GM23248 (cell line): ENCODE results near the gene GLG1. TPM values are rescaled to one million over a fixed set of nuclear protein-coding genes. Genes with fewer than 3 reads are reported as not detected.
A peak's percentile ranks its signal among the peaks of the same experiment; 100 is the strongest.

Source experiments
- DNase-seq: peaks from one replicate; pipeline ENCODE4 v3.0.0-alpha.2; 2015
- H2AFZ ChIP-seq: fragments of 200-600 bp; sonication (generic); 2 replicates; pipeline ENCODE4 v1.6.1; 2016; ENCODE audit warnings: antibody characterized with exemption
- H3F3A ChIP-seq: fragments of 200-600 bp; sonication (generic); 2 replicates; pipeline ENCODE4 v1.6.1; 2016; ENCODE audit warnings: mild to moderate bottlenecking, antibody characterized with exemption, mixed run types; ENCODE audit not compliant: insufficient read depth
- H3K27ac ChIP-seq: fragments of 200-600 bp; sonication (generic); 2 replicates; pipeline ENCODE4 v1.5.1; 2016; ENCODE audit warnings: mild to moderate bottlenecking
- H3K27me3 ChIP-seq: fragments of 200-600 bp; sonication (generic); replicated peaks from 2 replicates; pipeline ENCODE4 v1.6.1; 2016; ENCODE audit warnings: mild to moderate bottlenecking; ENCODE audit not compliant: insufficient read depth
- H3K36me3 ChIP-seq: fragments of 200-600 bp; sonication (generic); 2 replicates; pipeline ENCODE4 v1.6.1; 2016; ENCODE audit warnings: low read depth, mild to moderate bottlenecking
- H3K4me1 ChIP-seq: fragments of 200-600 bp; sonication (generic); 2 replicates; pipeline ENCODE4 v1.6.1; 2016; ENCODE audit warnings: mild to moderate bottlenecking; ENCODE audit not compliant: insufficient read depth
- H3K4me2 ChIP-seq: fragments of 200-600 bp; sonication (generic); one replicate; pipeline ENCODE4 v1.6.1; 2016; ENCODE audit warnings: mild to moderate bottlenecking; ENCODE audit not compliant: unreplicated experiment
- H3K4me3 ChIP-seq: fragments of 200-600 bp; sonication (generic); 2 replicates; pipeline ENCODE4 v1.5.1; 2016; ENCODE audit warnings: mild to moderate bottlenecking
- H3K79me2 ChIP-seq: fragments of 200-600 bp; sonication (generic); 2 replicates; pipeline ENCODE4 v1.6.1; 2016; ENCODE audit warnings: mild to moderate bottlenecking; ENCODE audit not compliant: insufficient read depth
- H3K9ac ChIP-seq: fragments of 200-600 bp; sonication (generic); 2 replicates; pipeline ENCODE4 v1.6.1; 2016; ENCODE audit warnings: mild to moderate bottlenecking
- H3K9me2 ChIP-seq: fragments of 200-600 bp; sonication (generic); 2 replicates; pipeline ENCODE4 v1.6.1; 2016; ENCODE audit warnings: mixed run types, mild to moderate bottlenecking, moderate library complexity; ENCODE audit not compliant: insufficient read depth
- H3K9me3 ChIP-seq: fragments of 200-600 bp; sonication (generic); one replicate; pipeline ENCODE4 v1.6.1; 2017; ENCODE audit warnings: low read depth
- H4K20me1 ChIP-seq: fragments of 200-600 bp; sonication (generic); 2 replicates; pipeline ENCODE4 v1.6.0; 2016; ENCODE audit not compliant: insufficient read depth
- EZH2 ChIP-seq: fragments of 200-600 bp; sonication (generic); IDR thresholded peaks from 2 replicates; pipeline ENCODE4 v1.6.1; 2018; ENCODE audit warnings: antibody characterized with exemption, mild to moderate bottlenecking; ENCODE audit not compliant: insufficient read depth, poor library complexity, severe bottlenecking
- EZH2phosphoT487 ChIP-seq: fragments of 200-600 bp; sonication (generic); IDR thresholded peaks from 2 replicates; pipeline ENCODE4 v1.6.1; 2018; ENCODE audit warnings: antibody characterized with exemption, moderate library complexity, mild to moderate bottlenecking, low read depth; ENCODE audit not compliant: insufficient read depth
- WGBS, 2 experiments: methylation state at CpG; one replicate each; pipeline ENCODE4 v1.1.6; 2015 to 2017; ENCODE audit warnings: low lambda C conversion rate in 2 of 2, low coverage in 1 of 2; ENCODE audit errors: missing lambda C conversion rate in 2 of 2; 5-methylcytosine and 5-hydroxymethylcytosine counted together
- in situ Hi-C: fragments of 300-500 bp; cut with MboI; formaldehyde crosslinking; loops from 2 replicates; pipeline ENCODE4 v1.15.0; 2020
- polyA plus RNA-seq: library from polyadenylated mRNA; unstranded; fragments of >200 nt; fragmentation: Nextera tagmentation; extraction: Ambion mirVana; gene quantifications from 2 replicates; pipeline ENCODE4 v1.2.1, GENCODE V29; 2016
- total RNA-seq: library from RNA; depleted of rRNA; stranded (reverse); fragments of >200 nt; shearing (Covaris generic); gene quantifications from 2 replicates; pipeline ENCODE4 v1.2.3, GENCODE V29; 2014

The GLG1 gene
- total and polyA plus RNA-seq, 2 experiments from 2014 or later, result 136 to 145 TPM

GRCh38 chr16:74485916-74486315 is 121.0 kb downstream of the GLG1 start:
- H3K9me2 ChIP-seq, result no peaks in the 10 kb centered on the region

GRCh38 chr16:74480150-74481029 is 126.5 kb downstream of the GLG1 start:
- WGBS, 2 experiments, result 20 to 22% methylated on average over 12 of the region's 12 CpGs
- H4K20me1 ChIP-seq, result no peaks in the 10 kb centered on the region
- H3K27me3 ChIP-seq, result no peaks in the 10 kb centered on the region
- no peaks in the 10 kb centered on the region for H3K9me2 ChIP-seq
- DNase-seq, result peak; percentile 86
- no peaks in the 10 kb centered on the region for H3K9me3 ChIP-seq
- H3K4me1 ChIP-seq, result peaks cover 18% of the 10 kb centered on the region
- H2AFZ ChIP-seq, result no peak overlapping the region; the same call in 1 of the 2 replicates
- in situ Hi-C loops, result no loop called here
- peaks cover 28% of the 10 kb centered on the region for H3F3A ChIP-seq
- H3K27ac ChIP-seq, result peak overlapping the region; percentile 60
- peak overlapping the region; percentile 45 for H3K4me3 ChIP-seq
- TF ChIP-seq EZH2phosphoT487 (no peak), EZH2 (no peak)
- H3K9ac ChIP-seq, result peak overlapping the region; percentile 28
- H3K36me3 ChIP-seq, result peaks cover 31% of the 10 kb centered on the region
- peaks cover 10% of the 10 kb centered on the region; the same call in 1 of the 2 replicates for H3K79me2 ChIP-seq
- H3K4me2 ChIP-seq, result peak overlapping the region; percentile 70

More at GRCh38 chr16:74485916-74486315, 121.0 kb downstream of the GLG1 start:
- no peaks in the 10 kb centered on the region for H3K9me3 ChIP-seq
- H2AFZ ChIP-seq, result no peak overlapping the region
- no peaks in the 10 kb centered on the region for H3K27me3 ChIP-seq
- no peaks in the 10 kb centered on the region for H3K4me1 ChIP-seq
- WGBS, 2 experiments, result 0 to 8% methylated on average over 1 of the region's 1 CpG
- H3K9ac ChIP-seq, result no peak overlapping the region
- H3K79me2 ChIP-seq, result peaks cover 15% of the 10 kb centered on the region; the same call in 1 of the 2 replicates
- peaks cover 11% of the 10 kb centered on the region for H3F3A ChIP-seq
- no peak overlapping the region for H3K4me3 ChIP-seq
- TF ChIP-seq EZH2 (no peak), EZH2phosphoT487 (no peak)
- no peak for DNase-seq
- H3K4me2 ChIP-seq, result no peak overlapping the region
- no peak overlapping the region for H3K27ac ChIP-seq
- in situ Hi-C loops, result no loop called here
- no peaks in the 10 kb centered on the region; the same call in 1 of the 2 replicates for H4K20me1 ChIP-seq
- peaks cover 21% of the 10 kb centered on the region for H3K36me3 ChIP-seq

- H3K36me3 ChIP-seq, result peaks cover 43% of the 10 kb centered on the region
- no peaks in the 10 kb centered on the region for H4K20me1 ChIP-seq
- 94 to 95% methylated on average over 4 of the region's 4 CpGs for WGBS, 2 experiments
- peaks cover 10% of the 10 kb centered on the region; the same call in 1 of the 2 replicates for H3K79me2 ChIP-seq
- TF ChIP-seq EZH2phosphoT487, result no peak
- TF ChIP-seq EZH2, result no peak
- no peak overlapping the region for H3K27ac ChIP-seq
- H3K27me3 ChIP-seq, result no peaks in the 10 kb centered on the region
- in situ Hi-C loops, result no loop called here
- peaks cover 18% of the 10 kb centered on the region for H3K4me1 ChIP-seq
- H3F3A ChIP-seq, result peaks cover 28% of the 10 kb centered on the region
- DNase-seq, result no peak
- no peak overlapping the region for H2AFZ ChIP-seq
- H3K4me3 ChIP-seq, result no peak overlapping the region
- no peaks in the 10 kb centered on the region for H3K9me2 ChIP-seq
- H3K9ac ChIP-seq, result no peak overlapping the region
- no peaks in the 10 kb centered on the region for H3K9me3 ChIP-seq
- no peak overlapping the region for H3K4me2 ChIP-seq
These were observed 129.7 kb downstream of the GLG1 start for GRCh38 chr16:74477226-74477625.

- Histone ChIP-seq H4K20me1 (no peaks in the 10 kb centered on the region), H3K9me3 (no peaks in the 10 kb centered on the region), H3K4me3 (no peak overlapping the region), H3K27ac (no peak overlapping the region), H3K9ac (no peak overlapping the region), H3F3A (peaks cover 3% of the 10 kb centered on the region), H2AFZ (no peak overlapping the region), H3K4me1 (peaks cover 3% of the 10 kb centered on the region), H3K27me3 (no peaks in the 10 kb centered on the region), H3K9me2 (no peaks in the 10 kb centered on the region), H3K79me2 (peaks cover 10% of the 10 kb centered on the region; the same call in 1 of the 2 replicates), H3K36me3 (peaks cover 49% of the 10 kb centered on the region), H3K4me2 (no peak overlapping the region)
- no peak for DNase-seq
- TF ChIP-seq EZH2, result no peak
- TF ChIP-seq EZH2phosphoT487, result no peak
- WGBS, 2 experiments, result 93 to 100% methylated on average over 1 of the region's 1 CpG
- in situ Hi-C loops, result no loop called here
These were observed 132.5 kb downstream of the GLG1 start for GRCh38 chr16:74474416-74474815.
